Posterior cingulate gyrus (tissue), 11 donors: Measurements from ENCODE around the gene PRDM11.
"Not testable (repeated sequence)": the region's sequence is repeated elsewhere in the genome, so short reads cannot be mapped to it uniquely, and the experiment has no call there.

ENCODE experiments used
- DNase-seq, 10 donors: peaks; one replicate each; pipeline versions ENCODE4 v3.0.0 to v3.0.0-alpha.2; 2020 to 2021; ENCODE audit warnings: mixed read lengths in 3 of 10
- intact Hi-C: fragments of 100-400 bp; cut with DNase I; formaldehyde crosslinking; loops from one replicate; pipeline ENCODE4 v1.15.1; 2023

The PRDM11 gene

DNA sequence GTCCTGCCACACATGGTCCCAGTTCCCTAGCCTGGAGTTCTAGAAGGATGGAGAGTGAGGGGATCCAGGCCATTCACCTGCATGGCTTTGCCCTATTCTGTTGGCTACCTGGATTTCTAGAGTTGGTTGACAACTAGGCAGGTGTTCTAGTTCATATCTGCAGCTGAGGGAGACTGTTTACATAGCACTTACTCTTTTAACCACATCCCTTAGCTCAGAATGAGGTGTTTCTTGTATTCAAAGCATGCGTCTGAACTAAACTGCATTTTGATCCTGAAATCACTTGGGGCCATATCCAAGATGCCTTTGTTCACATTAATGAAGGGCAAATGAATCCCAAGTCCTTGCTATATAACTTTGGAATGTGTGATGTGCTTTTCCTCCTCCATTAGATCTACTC, 78.8 kb downstream of the PRDM11 start:
- DNase-seq: no peak
- intact Hi-C loops: no loop called here

DNA sequence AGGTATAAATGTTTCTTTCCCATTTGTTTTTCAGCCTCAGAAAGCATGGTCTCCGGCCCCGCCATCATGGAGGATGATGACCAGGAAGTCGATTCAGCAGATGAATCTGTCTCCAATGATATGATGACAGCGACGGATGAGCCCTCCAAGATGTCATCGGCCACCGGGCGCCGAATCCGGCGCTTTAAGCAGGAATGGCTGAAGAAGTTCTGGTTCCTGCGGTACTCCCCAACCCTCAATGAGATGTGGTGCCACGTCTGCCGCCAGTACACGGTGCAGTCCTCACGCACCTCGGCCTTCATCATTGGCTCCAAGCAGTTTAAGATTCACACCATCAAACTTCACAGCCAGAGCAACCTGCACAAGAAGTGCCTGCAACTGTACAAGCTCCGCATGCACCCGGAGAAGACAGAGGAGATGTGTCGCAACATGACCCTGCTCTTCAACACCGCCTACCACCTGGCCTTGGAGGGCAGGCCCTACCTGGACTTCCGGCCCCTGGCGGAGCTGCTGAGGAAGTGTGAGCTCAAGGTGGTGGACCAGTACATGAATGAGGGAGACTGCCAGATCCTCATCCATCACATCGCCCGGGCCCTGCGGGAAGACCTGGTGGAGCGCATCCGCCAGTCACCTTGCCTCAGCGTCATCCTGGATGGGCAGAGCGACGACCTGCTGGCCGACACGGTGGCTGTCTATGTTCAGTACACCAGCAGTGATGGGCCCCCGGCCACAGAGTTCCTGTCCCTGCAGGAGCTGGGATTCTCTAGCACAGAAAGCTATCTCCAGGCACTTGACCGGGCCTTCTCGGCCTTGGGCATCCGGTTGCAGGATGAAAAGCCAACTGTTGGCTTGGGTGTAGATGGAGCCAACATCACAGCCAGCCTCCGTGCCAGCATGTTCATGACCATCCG, 79.8 kb downstream of the PRDM11 start:
- intact Hi-C loops: no loop called here
- DNase-seq: peak in 1 of 10 donors; percentile 63

DNA sequence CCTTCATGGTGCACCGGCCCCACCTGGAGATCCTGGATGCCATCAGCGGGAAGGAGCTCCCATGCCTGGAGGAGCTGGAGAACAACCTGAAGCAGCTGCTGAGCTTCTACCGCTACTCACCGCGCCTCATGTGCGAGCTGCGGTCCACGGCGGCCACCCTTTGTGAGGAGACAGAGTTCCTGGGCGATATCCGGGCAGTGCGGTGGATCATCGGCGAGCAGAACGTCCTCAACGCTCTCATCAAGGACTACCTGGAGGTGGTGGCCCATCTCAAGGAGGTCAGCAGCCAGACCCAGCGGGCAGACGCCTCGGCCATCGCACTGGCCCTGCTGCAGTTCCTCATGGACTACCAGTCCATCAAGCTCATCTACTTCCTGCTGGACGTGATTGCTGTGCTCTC, 80.5 kb downstream of the PRDM11 start:
- peak in 1 of 10 donors; percentile 67 for DNase-seq
- intact Hi-C loops: no loop called here

DNA sequence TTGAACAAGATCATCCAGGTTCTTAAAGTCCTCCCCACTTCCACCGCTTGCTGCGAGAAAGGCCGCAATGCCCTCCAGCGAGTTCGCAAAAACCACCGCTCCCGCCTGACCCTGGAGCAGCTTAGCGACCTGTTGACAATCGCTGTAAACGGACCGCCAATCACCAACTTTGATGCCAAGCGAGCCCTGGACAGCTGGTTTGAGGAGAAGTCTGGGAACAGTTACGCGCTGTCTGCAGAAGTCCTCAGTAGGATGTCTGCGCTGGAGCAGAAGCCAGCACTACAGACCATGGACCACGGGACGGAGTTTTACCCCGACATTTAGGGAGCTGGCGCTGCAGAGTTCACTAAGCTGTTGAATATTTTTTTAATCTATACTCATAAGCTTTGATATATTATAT, 81.4 kb downstream of the PRDM11 start:
- intact Hi-C loops: no loop called here
- peak in 1 of 10 donors; percentile 65 for DNase-seq

DNA sequence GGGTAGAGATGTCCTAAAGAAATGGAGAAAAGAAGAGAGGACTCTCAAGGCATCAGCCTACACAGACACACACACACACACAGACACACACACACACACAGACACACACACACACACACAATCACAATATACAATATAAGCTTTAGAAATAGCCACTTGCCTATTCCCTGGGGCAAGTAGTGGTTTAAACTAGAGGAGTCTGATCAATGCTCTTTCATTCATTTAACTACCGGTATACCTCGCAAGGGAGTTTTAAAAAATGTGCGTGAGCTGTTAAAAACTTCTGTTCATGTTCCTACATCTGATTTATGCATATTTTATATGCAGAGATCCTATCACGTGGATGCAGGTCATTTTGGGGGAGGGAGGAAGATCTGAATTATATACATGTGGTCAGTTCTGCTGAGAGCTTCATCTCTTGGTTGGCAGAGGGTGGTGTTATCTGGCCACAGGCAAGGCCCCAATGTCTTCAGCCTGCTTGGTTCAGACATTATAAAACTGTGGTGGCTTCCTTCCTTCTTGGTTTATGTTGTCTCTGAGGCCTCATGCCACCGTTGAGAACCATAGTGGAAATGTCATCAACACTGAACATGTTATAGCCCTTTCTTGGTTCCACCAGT, 83.1 kb downstream of the PRDM11 start:
- DNase-seq: no peak
- intact Hi-C loops: no loop called here

DNA sequence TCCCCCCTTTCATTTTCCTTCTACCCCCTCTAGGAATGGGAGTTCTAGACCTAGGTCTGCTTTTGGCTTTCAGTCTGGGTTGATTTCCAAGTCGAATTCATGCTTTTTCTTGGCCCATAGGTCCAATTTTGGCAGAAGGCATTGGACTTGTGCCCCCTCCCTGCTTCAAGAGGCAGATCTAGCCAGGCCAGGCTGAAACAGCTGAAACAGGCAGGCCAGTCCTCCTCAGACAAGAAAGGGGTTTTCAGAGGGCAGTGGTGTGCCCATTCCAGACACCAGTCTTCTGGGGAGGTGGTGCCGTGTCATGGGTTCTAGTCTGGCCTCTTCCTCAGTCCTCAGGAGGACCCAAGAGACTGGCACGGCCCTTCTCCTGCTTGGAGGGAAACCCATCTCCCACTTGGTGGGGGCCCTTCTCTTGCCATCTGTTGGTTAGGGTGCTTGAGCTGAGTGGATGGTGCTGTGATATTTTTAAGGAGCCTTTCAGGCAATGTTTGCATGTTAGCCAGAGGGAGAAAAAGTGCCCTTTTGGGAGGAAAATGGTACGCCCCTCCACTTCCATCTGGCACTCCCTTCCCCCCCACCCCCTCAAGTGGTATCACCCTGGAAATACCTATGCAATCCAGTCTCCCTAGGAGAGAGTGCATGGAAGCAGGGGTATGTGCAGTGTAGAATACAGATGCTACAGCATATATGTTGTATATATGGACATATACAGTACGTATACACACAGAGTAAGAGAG, 86.1 kb downstream of the PRDM11 start:
- intact Hi-C loops: no loop called here
- no peak for DNase-seq

DNA sequence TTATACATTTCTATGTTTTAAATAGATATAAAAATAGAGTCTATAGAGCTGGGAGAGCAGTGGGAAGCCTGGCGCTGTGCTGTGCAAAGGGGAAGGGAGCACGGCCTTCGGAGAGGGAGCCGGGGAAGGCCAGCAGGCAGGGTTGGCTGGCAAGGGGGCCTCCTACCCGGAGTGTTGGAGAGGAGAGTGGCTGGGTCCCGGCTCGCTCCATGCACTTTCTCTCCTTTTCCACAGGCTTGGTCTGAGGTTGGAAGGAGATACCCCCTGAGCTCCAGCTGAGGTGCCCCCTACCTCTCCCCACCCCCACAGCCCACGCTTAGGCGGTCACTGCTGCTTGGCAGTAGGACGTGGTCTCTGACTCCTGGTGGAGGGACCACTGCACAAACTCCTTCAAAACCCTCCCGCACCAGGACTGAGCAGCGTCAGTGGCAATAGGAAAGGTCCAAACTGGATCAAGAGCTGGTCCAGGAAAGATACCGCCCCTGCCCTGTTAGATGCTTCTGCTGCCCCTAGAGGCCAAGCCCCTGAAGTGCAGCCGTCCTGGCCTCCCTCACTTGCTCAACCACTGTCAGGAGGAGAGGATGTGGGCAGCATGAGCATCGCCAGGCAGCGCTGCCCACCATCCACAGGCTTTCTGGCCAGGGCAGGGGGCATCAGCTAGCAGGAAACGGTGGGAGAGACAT, 86.8 kb downstream of the PRDM11 start:
- intact Hi-C loops: no loop called here

DNA sequence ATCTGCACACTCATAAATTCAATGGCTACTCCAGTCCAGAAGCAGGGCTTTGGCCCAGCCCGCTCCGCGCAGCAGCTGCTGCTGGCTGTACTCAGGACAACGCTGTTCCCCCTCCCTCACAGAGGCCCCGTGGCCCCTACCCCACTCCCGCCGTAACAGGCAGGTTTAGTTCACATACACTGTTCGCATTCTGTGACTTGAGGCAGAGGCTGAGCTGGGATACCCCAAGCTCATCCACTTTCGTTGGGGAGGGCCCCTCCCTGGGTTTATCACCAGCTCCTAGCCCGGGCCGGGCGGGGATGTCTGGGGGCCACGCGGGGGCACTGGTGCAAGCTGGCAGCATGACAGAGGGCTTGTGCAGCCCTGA, 87.3 kb downstream of the PRDM11 start:
- DNase-seq: no peak
- intact Hi-C loops: no loop called here

More for the DNA sequence above, 86.8 kb downstream of the PRDM11 start:
- DNase-seq: peak; percentile 54 to 95 (median 76)

DNA sequence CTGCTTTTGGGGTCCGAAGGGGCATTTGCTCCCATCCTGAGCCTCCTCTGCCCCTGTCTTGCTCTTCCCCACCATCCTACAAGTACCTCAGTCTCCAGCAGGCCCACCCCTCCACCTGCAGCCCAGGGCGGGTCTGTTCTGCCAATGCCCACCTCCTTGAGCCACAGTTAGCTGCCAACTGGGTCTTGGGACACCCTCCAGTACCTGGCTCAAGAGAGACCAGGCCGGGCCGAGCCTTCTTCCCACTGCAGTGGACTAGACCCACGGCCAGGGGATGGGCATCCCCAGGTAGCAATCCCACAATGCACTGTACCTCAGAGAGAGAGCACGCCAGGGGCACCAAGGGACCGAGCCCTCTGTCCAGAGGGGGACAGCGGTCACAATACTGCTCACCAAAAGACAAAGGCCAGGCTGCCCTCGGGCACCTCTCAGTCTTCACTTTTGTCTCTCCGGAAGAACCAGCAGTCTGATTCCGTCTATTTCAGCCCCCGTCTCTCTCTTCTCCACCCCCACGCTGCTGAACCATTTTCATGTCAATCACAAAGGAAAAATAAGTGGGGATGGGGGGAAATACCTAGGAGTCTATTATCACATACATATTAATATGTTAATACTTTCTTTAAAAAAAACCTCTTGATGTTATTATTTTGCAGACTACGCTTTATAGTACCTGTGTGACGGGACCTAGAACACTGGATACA, 88.0 kb downstream of the PRDM11 start:
- no peak for DNase-seq
- intact Hi-C loops: no loop called here

DNA sequence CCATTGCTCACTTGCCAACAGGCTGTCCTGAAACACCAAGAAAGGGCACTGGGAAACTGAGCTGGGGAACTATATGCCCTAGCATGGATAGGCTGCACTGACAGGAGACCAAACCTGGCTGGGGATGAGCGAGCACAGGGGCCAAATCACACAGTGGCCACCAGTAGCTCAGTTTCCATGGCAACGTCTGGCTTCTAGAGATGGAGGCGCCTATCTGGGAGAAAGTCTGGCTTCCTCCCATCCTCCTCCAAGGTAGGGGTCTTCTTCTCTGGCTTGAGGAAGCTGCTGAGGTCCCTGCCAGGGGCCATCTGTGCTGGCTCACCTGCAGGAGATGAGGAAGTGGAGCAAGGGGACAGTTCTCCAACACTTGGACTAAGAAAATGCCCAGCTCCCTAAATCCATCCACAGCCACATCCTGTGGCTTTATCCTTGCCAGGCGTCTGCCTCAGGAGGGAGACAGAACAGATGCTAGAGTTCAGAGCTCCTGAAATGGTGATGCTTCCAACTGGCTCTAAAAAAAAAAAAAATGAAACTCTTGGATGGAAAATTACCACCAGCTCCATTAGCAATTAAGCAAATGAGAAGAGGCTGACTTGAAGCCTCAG, 91.4 kb downstream of the PRDM11 start:
- intact Hi-C loops: no loop called here
- peak in 3 of 10 donors; percentile 31 to 86 (median 47) for DNase-seq

DNA sequence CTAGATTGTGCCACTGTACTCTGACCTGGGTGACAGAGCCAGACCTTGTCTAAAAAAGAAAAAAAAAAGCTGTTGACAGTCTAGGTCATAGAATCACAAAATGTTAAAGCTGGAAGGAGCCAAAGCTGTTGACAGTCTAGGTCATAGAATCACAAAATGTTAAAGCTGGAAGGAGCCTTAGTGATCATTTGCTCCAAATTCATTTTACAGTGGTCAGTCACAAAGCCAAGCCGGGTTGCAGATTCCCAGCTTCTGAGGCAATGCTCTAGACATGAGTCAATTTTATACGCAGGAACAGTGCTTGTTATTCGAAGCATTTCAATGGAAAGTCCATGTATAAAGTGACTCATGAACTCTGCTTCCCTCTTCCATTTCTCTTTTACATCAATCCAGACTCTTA, 92.3 kb downstream of the PRDM11 start:
- intact Hi-C loops: no loop called here
- no peak for DNase-seq

DNA sequence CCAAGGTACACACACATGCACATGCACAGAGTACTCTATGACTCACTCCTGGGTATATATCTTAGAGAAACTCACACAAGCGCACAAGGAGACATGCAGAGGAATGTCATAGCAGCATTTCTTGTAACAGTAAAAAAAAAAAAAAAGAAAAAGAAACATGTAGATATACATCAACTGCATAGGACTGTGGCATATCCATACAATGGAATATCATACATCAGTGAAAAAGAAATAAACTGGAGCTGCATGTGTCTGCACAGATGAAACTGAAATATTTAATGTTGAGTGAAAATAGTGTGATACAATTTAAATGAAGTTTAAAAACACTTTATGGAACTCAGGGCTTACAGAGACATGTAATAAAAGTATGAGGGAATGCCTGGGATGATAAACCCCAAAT, 93.3 kb downstream of the PRDM11 start:
- intact Hi-C loops: no loop called here
- no peak for DNase-seq

DNA sequence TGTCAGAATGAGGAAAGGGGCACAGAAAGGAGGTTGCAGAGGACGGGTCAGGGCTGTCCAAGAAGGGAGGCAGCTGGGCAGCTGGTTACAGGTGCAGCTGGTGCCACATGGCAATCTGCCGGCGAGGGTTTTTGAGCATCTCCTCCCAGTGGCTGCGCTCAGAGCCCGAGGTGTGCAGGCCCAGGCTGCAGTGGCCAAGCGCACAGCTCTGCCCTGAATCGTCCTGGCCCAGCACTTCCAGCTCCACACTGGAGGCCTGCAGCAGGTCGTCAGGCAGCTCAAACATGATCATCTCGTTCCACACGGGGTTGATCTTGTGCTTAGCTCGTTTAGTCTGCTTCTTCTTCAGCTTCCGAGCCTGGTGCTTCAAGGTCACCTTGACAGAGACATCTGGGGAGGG, 97.5 kb downstream of the PRDM11 start:
- DNase-seq: no peak
- intact Hi-C loops: no loop called here

DNA sequence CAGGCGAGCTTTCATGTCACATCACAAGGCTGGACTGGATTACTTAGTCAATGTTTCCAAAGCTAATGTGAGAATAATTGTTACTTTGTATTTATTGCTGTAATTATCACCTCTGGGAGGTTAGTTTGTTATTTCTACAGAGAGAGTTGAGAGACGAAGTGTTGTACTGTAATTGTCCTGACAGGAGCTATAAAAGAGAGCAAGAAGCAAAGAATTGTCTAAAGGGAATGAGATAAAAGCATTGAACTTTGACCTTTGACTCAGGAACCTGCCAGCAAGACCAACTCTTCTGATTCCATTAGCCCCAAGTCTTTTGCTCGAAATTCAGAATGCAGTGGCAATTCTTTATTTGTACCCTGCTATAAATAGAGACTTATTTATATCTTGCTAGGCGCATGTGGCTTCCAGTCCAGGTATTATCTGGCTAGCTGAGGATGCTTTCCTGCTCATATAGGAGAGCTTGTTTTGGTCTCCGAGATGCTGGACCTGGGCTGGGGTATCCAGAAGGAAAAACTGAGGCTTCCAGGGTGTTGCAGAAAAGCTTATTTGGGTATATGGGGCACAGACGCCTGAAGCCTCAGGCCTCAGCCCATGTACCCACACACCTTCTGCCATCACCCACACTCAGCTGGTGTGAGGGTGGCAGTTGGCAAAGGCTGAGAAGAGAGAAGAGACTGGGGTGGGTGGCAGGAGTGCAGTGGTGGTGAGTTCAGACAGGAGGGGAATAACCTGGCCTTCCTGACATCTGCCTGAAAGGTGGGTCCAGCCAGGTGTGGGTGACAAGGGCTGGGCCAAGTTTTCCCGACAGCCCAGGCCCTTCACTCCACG, 99.0 kb downstream of the PRDM11 start:
- peak in 9 of 10 donors; percentile 27 to 94 (median 59) for DNase-seq
- intact Hi-C loops: no loop called here

DNA sequence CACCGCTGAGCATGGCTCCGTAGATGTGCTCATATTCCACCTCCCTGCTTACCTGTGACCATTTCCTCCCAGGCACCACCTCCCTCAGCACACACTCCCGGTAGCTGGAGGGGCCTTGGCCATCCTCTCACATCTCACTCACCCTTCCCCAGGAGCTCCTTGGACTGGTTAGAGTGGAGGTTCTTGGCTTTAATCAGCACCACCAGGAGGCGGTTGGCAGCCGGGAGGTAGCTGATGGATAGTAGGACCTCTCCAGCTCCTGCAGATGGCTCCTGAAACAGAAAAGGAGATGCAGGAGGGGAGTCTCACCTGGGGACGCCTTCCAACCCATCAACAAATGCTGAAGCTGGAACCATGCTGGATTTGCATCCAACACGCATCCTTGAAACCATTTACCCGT, 99.8 kb downstream of the PRDM11 start:
- intact Hi-C loops: no loop called here
- no peak for DNase-seq

DNA sequence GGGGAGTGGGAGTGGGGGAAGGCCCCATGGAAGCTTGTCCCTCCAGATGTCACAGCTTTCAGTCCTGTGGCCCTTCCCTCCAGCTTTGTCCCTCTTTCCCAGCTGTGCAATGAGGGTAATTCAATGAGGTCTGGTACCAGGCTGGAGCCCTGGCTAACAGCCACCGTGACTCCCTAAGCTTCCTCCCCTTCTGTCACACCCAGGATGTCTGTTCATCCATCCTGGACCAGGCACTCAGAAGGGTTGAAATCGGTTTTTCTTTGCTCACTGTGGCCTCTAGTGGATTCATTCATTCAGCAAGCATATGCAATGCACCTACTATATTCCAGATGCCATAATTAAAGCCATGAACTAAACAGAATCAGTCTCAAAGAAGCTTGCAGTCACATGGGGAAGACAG, 101.0 kb downstream of the PRDM11 start:
- DNase-seq: no peak
- intact Hi-C loops: no loop called here

DNA sequence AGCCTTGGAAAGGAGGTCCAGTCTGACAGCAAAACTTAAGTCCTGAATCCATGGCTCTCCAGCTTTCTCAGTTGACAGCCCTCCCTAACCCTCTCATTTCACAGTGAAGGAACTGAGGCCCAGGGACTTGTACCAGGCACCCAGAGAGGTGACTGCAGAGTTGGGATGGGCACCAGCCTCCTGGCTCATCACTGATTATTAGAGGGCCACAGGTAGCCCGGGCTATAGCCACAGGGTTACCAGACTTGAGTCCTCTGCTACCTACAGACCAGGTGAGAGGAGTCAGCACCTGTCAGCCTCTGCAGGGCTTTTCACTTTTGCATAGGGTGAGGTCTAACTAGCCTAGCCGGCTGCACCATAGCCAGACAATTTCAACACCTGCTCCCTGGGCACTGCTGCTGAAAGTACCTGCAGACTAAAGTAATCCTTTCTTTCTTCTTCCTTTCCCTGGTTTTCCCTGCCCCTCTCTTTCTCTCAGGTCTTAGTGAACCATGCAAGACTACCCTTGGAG, 102.1 kb downstream of the PRDM11 start:
- intact Hi-C loops: no loop called here
- no peak for DNase-seq

DNA sequence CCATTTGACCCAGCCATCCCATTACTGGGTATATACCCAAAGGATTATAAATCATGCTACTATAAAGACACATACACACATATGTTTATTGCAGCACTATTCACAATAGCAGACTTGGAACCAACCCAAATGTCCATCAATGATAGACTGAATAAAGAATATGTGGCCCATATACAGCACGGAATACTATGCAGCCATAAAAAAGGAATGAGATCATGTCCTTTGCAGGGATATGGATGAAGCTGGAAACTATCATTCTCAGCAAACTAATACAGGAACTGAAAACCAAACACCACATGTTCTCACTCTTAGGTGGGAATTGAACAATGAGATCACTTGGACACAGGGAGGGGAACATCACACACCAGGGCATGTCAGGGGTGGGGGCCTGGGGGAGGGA, 102.9 kb downstream of the PRDM11 start:
- DNase-seq, intact Hi-C loops: not testable (repeated sequence)
